H1 (cell line): ENCODE results near the gene LRRC74B. TPM values are rescaled to one million over a fixed set of nuclear protein-coding genes. Genes with fewer than 3 reads are reported as not detected.

Source experiments
- CTCF ChIA-PET: fragments of 300-600 bp; sonication (Branson Sonifier 250); formaldehyde crosslinking; loops from one replicate; lab custom pipeline; 2021; ENCODE audit not compliant: partially characterized antibody; lab: Charles Lee
- POLR2A ChIA-PET: fragments of 300-600 bp; sonication (Branson Sonifier 250); formaldehyde crosslinking; loops from one replicate; lab custom pipeline; 2021; ENCODE audit warnings: inconsistent platforms; ENCODE audit not compliant: partially characterized antibody; lab: Charles Lee
- DNase-seq, 2 experiments: peaks; one replicate each; pipeline versions ENCODE4 v3.0.0 to v3.0.0-alpha.2; 2010 to 2022; ENCODE audit warnings: low spot score in 2 of 2, low read depth in 1 of 2, mixed read lengths in 1 of 2
- FAIRE-seq: peaks from 2 replicates; lab custom pipeline; 2011; peaks lifted over from hg19 to GRCh38; lab: Jason Lieb, UNC
- H2AFZ ChIP-seq: 2 replicates; pipeline ENCODE4 v1.8.1; 2012; ENCODE audit warnings: low read length, inconsistent platforms
- H2AK5ac ChIP-seq: 2 replicates; pipeline ENCODE4 v1.6.1; 2013; ENCODE audit warnings: low read depth, low read length
- H2BK120ac ChIP-seq: replicated peaks from 2 replicates; pipeline ENCODE3; 2013; ENCODE audit warnings: low read depth, low read length, inconsistent platforms
- H2BK12ac ChIP-seq: 2 replicates; pipeline ENCODE4 v1.6.1; 2013; ENCODE audit warnings: low read depth, low read length
- H2BK15ac ChIP-seq: 2 replicates; pipeline ENCODE4 v1.6.1; 2013; ENCODE audit warnings: low read length
- H2BK20ac ChIP-seq: 2 replicates; pipeline ENCODE4 v1.6.1; 2013; ENCODE audit warnings: low read length
- H2BK5ac ChIP-seq: 2 replicates; pipeline ENCODE4 v1.6.1; 2013; ENCODE audit warnings: low read depth, low read length
- H3K14ac ChIP-seq: 2 replicates; pipeline ENCODE4 v1.6.1; 2013; ENCODE audit warnings: inconsistent platforms; ENCODE audit not compliant: insufficient read length
- H3K18ac ChIP-seq: 2 replicates; pipeline ENCODE4 v1.6.1; 2013; ENCODE audit warnings: low read length; ENCODE audit errors: extremely low read depth
- H3K23ac ChIP-seq: 2 replicates; pipeline ENCODE4 v1.6.1; 2013; ENCODE audit warnings: inconsistent platforms; ENCODE audit not compliant: insufficient read length
- H3K23me2 ChIP-seq: 2 replicates; pipeline ENCODE4 v1.6.1; 2013; ENCODE audit warnings: low read depth, low read length
- H3K27ac ChIP-seq: 2 replicates; pipeline ENCODE4 v1.6.1; 2011; ENCODE audit warnings: low read depth, low read length, inconsistent platforms
- H3K27me3 ChIP-seq, 4 experiments: replicated peaks in 1 of 4; 1 replicate in 1 of 4; 2 replicates in 3 of 4; pipeline versions ENCODE4 v1.6.1 to v1.8.1; 2011 to 2013; ENCODE audit warnings: low read length in 3 of 4, mild to moderate bottlenecking in 3 of 4, inconsistent platforms in 2 of 4, mixed read lengths in 2 of 4, moderate library complexity in 1 of 4; ENCODE audit not compliant: control insufficient read depth in 3 of 4, insufficient read depth in 3 of 4; ENCODE audit errors: extremely low read depth in 1 of 4
- H3K36me3 ChIP-seq, 4 experiments: 2 replicates each; pipeline versions ENCODE4 v1.6.1 to v1.8.1; 2011 to 2013; ENCODE audit warnings: mild to moderate bottlenecking in 4 of 4, low read length in 3 of 4, moderate library complexity in 2 of 4, control low read depth in 1 of 4, inconsistent platforms in 1 of 4; ENCODE audit not compliant: insufficient read depth in 4 of 4, control insufficient read depth in 2 of 4
- H3K4ac ChIP-seq: replicated peaks from 2 replicates; pipeline ENCODE3; 2013; ENCODE audit warnings: low read length, low read depth, mixed read lengths, inconsistent platforms; ENCODE audit not compliant: insufficient read length
- H3K4me1 ChIP-seq, 4 experiments: replicated peaks in 1 of 4; 1 replicate in 1 of 4; 2 replicates in 3 of 4; pipeline versions ENCODE4 v1.6.1 to v1.8.1; 2011 to 2013; ENCODE audit warnings: low read length in 3 of 4, inconsistent platforms in 2 of 4, mixed read lengths in 1 of 4; ENCODE audit not compliant: insufficient read depth in 4 of 4, control insufficient read depth in 3 of 4
- H3K4me2 ChIP-seq, 2 experiments: 2 replicates each; pipeline versions ENCODE4 v1.6.1 to v1.8.1; 2011 to 2013; ENCODE audit warnings: low read depth in 2 of 2, low read length in 2 of 2, control low read depth in 1 of 2, inconsistent platforms in 1 of 2, mild to moderate bottlenecking in 1 of 2; ENCODE audit not compliant: insufficient read depth in 1 of 2
- H3K4me3 ChIP-seq, 4 experiments: fragments of 200-600, 300-600 bp in 1 of 4; sonication (generic), shearing (Covaris generic), sonication (Bioruptor Twin) in 1 of 4; 2 replicates each; pipeline versions ENCODE4 v1.5.1 to v1.8.1; 2011 to 2016; ENCODE audit warnings: low read length in 4 of 4, low read depth in 3 of 4, control low read depth in 2 of 4, inconsistent platforms in 2 of 4, mild to moderate bottlenecking in 2 of 4, mixed read lengths in 1 of 4, moderate library complexity in 1 of 4; ENCODE audit not compliant: insufficient read depth in 2 of 4; ENCODE audit errors: extremely low read depth in 1 of 4
- H3K56ac ChIP-seq: replicated peaks from 2 replicates; pipeline ENCODE3; 2013; ENCODE audit warnings: low read depth, mild to moderate bottlenecking, mixed read lengths, low read length, inconsistent platforms; ENCODE audit not compliant: insufficient read length
- H3K79me1 ChIP-seq: 2 replicates; pipeline ENCODE4 v1.6.1; 2013; ENCODE audit warnings: low read depth, low read length, control low read depth
- H3K79me2 ChIP-seq, 2 experiments: 2 replicates each; pipeline versions ENCODE4 v1.6.1 to v1.8.1; 2012 to 2013; ENCODE audit warnings: low read length in 2 of 2, mild to moderate bottlenecking in 2 of 2, inconsistent platforms in 1 of 2; ENCODE audit not compliant: insufficient read depth in 2 of 2, control insufficient read depth in 1 of 2
- H3K9ac ChIP-seq, 4 experiments: replicated peaks in 1 of 4; 1 replicate in 1 of 4; 2 replicates in 3 of 4; pipeline versions ENCODE4 v1.6.1 to v1.8.1; 2011 to 2013; ENCODE audit warnings: low read depth in 3 of 4, low read length in 3 of 4, control low read depth in 2 of 4, mild to moderate bottlenecking in 2 of 4, moderate library complexity in 2 of 4, inconsistent platforms in 1 of 4; ENCODE audit errors: extremely low read depth in 1 of 4
- H3K9me3 ChIP-seq, 2 experiments: 2 replicates each; pipeline versions ENCODE4 v1.6.1 to v1.8.1; 2012 to 2013; ENCODE audit warnings: mild to moderate bottlenecking in 2 of 2, moderate library complexity in 2 of 2, control low read depth in 1 of 2, inconsistent platforms in 1 of 2, low read depth in 1 of 2, low read length in 1 of 2, mixed read lengths in 1 of 2; ENCODE audit not compliant: insufficient read depth in 2 of 2
- H4K20me1 ChIP-seq, 2 experiments: replicated peaks in 1 of 2; 2 replicates each; pipeline versions ENCODE3 to v1.8.1; 2011 to 2013; ENCODE audit warnings: inconsistent platforms in 2 of 2, low read length in 2 of 2, mild to moderate bottlenecking in 1 of 2; ENCODE audit not compliant: insufficient read depth in 2 of 2, control insufficient read depth in 1 of 2
- H4K5ac ChIP-seq: 2 replicates; pipeline ENCODE4 v1.6.1; 2013; ENCODE audit warnings: low read length, low read depth, mixed read lengths, inconsistent platforms; ENCODE audit not compliant: insufficient read length
- H4K8ac ChIP-seq: 2 replicates; pipeline ENCODE4 v1.8.0; 2013; ENCODE audit warnings: mild to moderate bottlenecking, moderate library complexity, low read length, inconsistent platforms; ENCODE audit not compliant: insufficient read depth; ENCODE audit errors: extremely low read depth
- H4K91ac ChIP-seq: replicated peaks from 2 replicates; pipeline ENCODE3; 2013; ENCODE audit warnings: low read length, mixed read lengths, inconsistent platforms; ENCODE audit not compliant: insufficient read length
- ATF2 ChIP-seq: IDR thresholded peaks from 2 replicates; pipeline ENCODE4 v1.6.1; 2012; ENCODE audit warnings: low read length, inconsistent platforms
- BACH1 ChIP-seq: IDR thresholded peaks from 2 replicates; pipeline ENCODE4 v1.6.1; 2012; ENCODE audit warnings: low read length, improper control_type of control experiment
- BCL11A ChIP-seq, 2 experiments: IDR thresholded peaks; one replicate each; pipeline ENCODE4 v1.6.1; 2011; ENCODE audit warnings: low read depth in 2 of 2, low read length in 2 of 2, mild to moderate bottlenecking in 2 of 2
- BRCA1 ChIP-seq: IDR thresholded peaks from 2 replicates; pipeline ENCODE4 v1.6.1; 2012; ENCODE audit warnings: low read depth, low read length, improper control_type of control experiment
- CEBPB ChIP-seq: IDR thresholded peaks from 2 replicates; pipeline ENCODE4 v1.6.1; 2012; ENCODE audit warnings: low read depth, low read length
- CHD2 ChIP-seq: IDR thresholded peaks from 2 replicates; pipeline ENCODE4 v1.6.1; 2012; ENCODE audit warnings: low read length, improper control_type of control experiment
- CREB1 ChIP-seq: IDR thresholded peaks from 2 replicates; pipeline ENCODE4 v1.6.1; 2012; ENCODE audit warnings: inconsistent platforms
- HDAC2 ChIP-seq, 2 experiments: fragments of 300-600 bp in 1 of 2; sonication (generic) in 1 of 2; IDR thresholded peaks; 2 replicates each; pipeline ENCODE4 v1.6.1; 2011 to 2012; ENCODE audit warnings: low read depth in 2 of 2, low read length in 2 of 2, mild to moderate bottlenecking in 2 of 2, moderate library complexity in 2 of 2, borderline replicate concordance in 1 of 2, inconsistent platforms in 1 of 2
- KDM4A ChIP-seq: IDR thresholded peaks from one replicate; pipeline ENCODE4 v1.7.1; 2012; ENCODE audit warnings: low read depth, mild to moderate bottlenecking, moderate library complexity, low read length, inconsistent platforms; ENCODE audit not compliant: severe bottlenecking
- MAFK ChIP-seq: IDR thresholded peaks from 2 replicates; pipeline ENCODE4 v1.6.1; 2012; ENCODE audit warnings: low read depth, mild to moderate bottlenecking, improper control_type of control experiment, low read length
- POU5F1 ChIP-seq: IDR thresholded peaks from 2 replicates; pipeline ENCODE4 v1.6.1; 2011; ENCODE audit warnings: low read depth, mild to moderate bottlenecking, low read length, moderate library complexity
- SP1 ChIP-seq: IDR thresholded peaks from 2 replicates; pipeline ENCODE4 v1.6.1; 2011; ENCODE audit warnings: low read depth, low read length
- SP2 ChIP-seq: IDR thresholded peaks from 2 replicates; pipeline ENCODE4 v1.6.1; 2012; ENCODE audit warnings: mild to moderate bottlenecking, low read length, inconsistent platforms
- WGBS, 2 experiments: shearing (Covaris generic) in 1 of 2; methylation state at CpG; one replicate each; pipeline versions ENCODE4 v1.1.6 to v1.1.7; 2013 to 2015; ENCODE audit warnings: low lambda C conversion rate in 2 of 2, mixed read lengths in 2 of 2, inconsistent platforms in 1 of 2, low coverage in 1 of 2, missing lambda C conversion rate in 1 of 2; ENCODE audit not compliant: insufficient replicate concordance in 2 of 2, insufficient coverage in 1 of 2, insufficient read length in 1 of 2; ENCODE audit errors: extremely low coverage in 1 of 2, missing lambda C conversion rate in 1 of 2; 5-methylcytosine and 5-hydroxymethylcytosine counted together
- polyA plus RNA-seq, 7 experiments: library from polyadenylated mRNA; depleted of rRNA in 3 of 7; stranded (reverse) in 5 of 7; unstranded in 2 of 7; fragments of >200 nt in 5 of 7; fragments of 200-250 nt in 2 of 7; gene quantifications; 1 replicate in 5 of 7; 2 replicates in 1 of 7; 4 replicates in 1 of 7; pipeline versions ENCODE4 v1.2.1 to v1.2.3, GENCODE V29; 2011 to 2013; ENCODE audit warnings: missing spikeins in 2 of 7, mixed read lengths in 2 of 7
- total RNA-seq: library from RNA; stranded (reverse); fragmentation: NEBNext Ultra II Directional; extraction: Animal tissue kit (Norgen Biotek cat#: 25700); gene quantifications from 2 replicates; pipeline ENCODE4 v1.2.1, GENCODE V29; 2021

Gene LRRC74B
- total and polyA plus RNA-seq, 2 of the 8 experiments (the other 6 are each of a cell fraction or from before 2014, with no cell fraction given): not detected

DNA sequence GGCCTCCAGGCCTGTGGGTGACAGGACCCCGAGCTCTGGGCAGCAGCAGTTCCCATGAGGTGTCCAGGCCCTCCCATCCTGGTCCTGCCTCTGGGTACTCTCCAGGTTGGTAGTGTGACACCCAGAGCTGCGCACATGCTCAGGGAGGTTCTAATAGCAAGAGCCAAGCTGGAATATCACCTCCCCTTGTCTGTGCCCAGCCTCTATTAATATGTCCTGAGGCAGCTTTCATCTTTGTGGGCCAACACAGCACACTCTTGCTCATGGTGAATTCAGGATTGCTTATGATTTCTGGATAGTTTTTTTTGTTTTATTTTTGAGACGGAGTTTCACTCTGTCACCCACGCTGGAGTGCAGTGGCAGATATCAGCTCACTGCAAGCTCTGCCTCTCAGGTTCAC, 27.4 kb upstream of the LRRC74B start:
- Histone ChIP-seq H4K91ac (no peak overlapping the region), H3K9me3 (no peaks in the 10 kb centered on the region), H3K79me1 (no peaks in the 10 kb centered on the region), H4K20me1 (no peaks in the 10 kb centered on the region), H3K4me2 (no peak overlapping the region), H3K56ac (no peak overlapping the region), H3K23me2 (peaks cover 6% of the 10 kb centered on the region; the same call in 1 of the 2 replicates), H3K23ac (no peak overlapping the region), H3K27ac (no peak overlapping the region), H2AK5ac (no peak overlapping the region), H4K8ac (no peak overlapping the region; the same call in 1 of the 2 replicates), H3K4me3 (no peak overlapping the region), H3K9ac (no peak overlapping the region; a peak in 1 of 7 replicates), H2BK12ac (no peak overlapping the region), H2AFZ (no peak overlapping the region), H2BK15ac (no peak overlapping the region), H3K4ac (no peak overlapping the region), H2BK5ac (no peak overlapping the region), H3K79me2 (no peaks in the 10 kb centered on the region), H2BK20ac (no peak overlapping the region), H4K5ac (no peak overlapping the region), H3K36me3 (no peaks in the 10 kb centered on the region), H3K14ac (no peak overlapping the region), H2BK120ac (no peak overlapping the region), H3K27me3 (peaks cover 0 to 2% (median 0%) of the 10 kb centered on the region in 4 experiments; a peak in 3 of 7 replicates), H3K4me1 (peaks cover 1 to 9% (median 5%) of the 10 kb centered on the region in 4 experiments; a peak in 6 of 7 replicates), H3K18ac (no peak overlapping the region)
- DNase-seq (no peak), FAIRE-seq (no peak)
- POLR2A ChIA-PET: no interaction called here
- 92% methylated on average over 4 of the region's 4 CpGs; no CpG with 5 or more reads in 1 of the 2 experiments for WGBS, 2 experiments
- CTCF ChIA-PET: interaction anchor here (0.5 to 2.3 kb wide), 6 partner anchors 9 to 1012 kb away, joined by 3 to 9 read pairs (median 4); partner anchors contain the start of gene THAP7
- TF ChIP-seq KDM4A: no peak
- no peak for TF ChIP-seq HDAC2 (IDR thresholded peaks at IDR 0.05; ENCODE audit: borderline replicate concordance in 1 of 2, low read depth in 2 of 2, low read length in 2 of 2)
- no peak for TF ChIP-seq SP1
- no peak for TF ChIP-seq CREB1
- no peak for TF ChIP-seq POU5F1
- TF ChIP-seq MAFK: no peak
- TF ChIP-seq ATF2: no peak
- no peak for TF ChIP-seq CEBPB
- TF ChIP-seq CHD2: no peak
- no peak for TF ChIP-seq BACH1
- TF ChIP-seq SP2: no peak
- no peak for TF ChIP-seq BCL11A (IDR thresholded peaks at IDR 0.05; ENCODE audit: low read depth in 2 of 2, low read length in 2 of 2)
- no peak for TF ChIP-seq BRCA1
